HG03571 (cell line): ENCODE measurements around the gene INMT.

Experiments used
- ATAC-seq: cut with Tn5 transposase; IDR thresholded peaks from one replicate; pipeline ENCODE4 v1.9.1; 2021; ENCODE audit not compliant: unreplicated experiment

Gene INMT

GRCh38 chr7:30779574-30779973 is 27.6 kb downstream of the INMT start:
- ATAC-seq = no peak

GRCh38 chr7:30780941-30781340 is 29.0 kb downstream of the INMT start:
- ATAC-seq = no peak

- no peak for ATAC-seq
Observed at GRCh38 chr7:30782690-30783089, 30.8 kb downstream of the INMT start.

GRCh38 chr7:30785786-30786185 is 33.9 kb downstream of the INMT start:
- no peak for ATAC-seq

GRCh38 chr7:30787486-30787885 is 35.6 kb downstream of the INMT start:
- no peak for ATAC-seq

GRCh38 chr7:30788640-30789333 is 36.9 kb downstream of the INMT start:
- ATAC-seq = no peak

- no peak for ATAC-seq
Observed at GRCh38 chr7:30789334-30789711, 37.4 kb downstream of the INMT start.

GRCh38 chr7:30790356-30790755 is 38.4 kb downstream of the INMT start:
- ATAC-seq = no peak

GRCh38 chr7:30791114-30791513 is 39.2 kb downstream of the INMT start:
- no peak for ATAC-seq

GRCh38 chr7:30795161-30795948 is 43.4 kb downstream of the INMT start:
- ATAC-seq = no peak

- no peak for ATAC-seq
Observed at GRCh38 chr7:30796105-30796869, 44.4 kb downstream of the INMT start.

GRCh38 chr7:30797176-30798040 is 45.5 kb downstream of the INMT start:
- no peak for ATAC-seq

GRCh38 chr7:30799206-30799975 is 47.5 kb downstream of the INMT start:
- peak; percentile 76 for ATAC-seq

- ATAC-seq = no peak
Observed at GRCh38 chr7:30799976-30800661, 48.2 kb downstream of the INMT start.

GRCh38 chr7:30800785-30801252 is 48.9 kb downstream of the INMT start:
- ATAC-seq = no peak

- no peak for ATAC-seq
Observed at GRCh38 chr7:30802812-30803211, 50.9 kb downstream of the INMT start.

- ATAC-seq = no peak
Observed at GRCh38 chr7:30804078-30804661, 52.2 kb downstream of the INMT start.

- no peak for ATAC-seq
Observed at GRCh38 chr7:30805081-30805691, 53.3 kb downstream of the INMT start.

GRCh38 chr7:30805931-30806330 is 54.0 kb downstream of the INMT start:
- no peak for ATAC-seq
